Germinal center (tissue), 1 donor: Measurements from ENCODE around the gene STING1.
"Not testable (repeated sequence)": the region's sequence is repeated elsewhere in the genome, so short reads cannot be mapped to it uniquely, and the experiment has no call there.

Source experiments
- DNase-seq: peaks from one replicate; pipeline ENCODE4 v3.0.0; 2012; ENCODE audit warnings: mixed read lengths, low spot score

The STING1 gene

DNA sequence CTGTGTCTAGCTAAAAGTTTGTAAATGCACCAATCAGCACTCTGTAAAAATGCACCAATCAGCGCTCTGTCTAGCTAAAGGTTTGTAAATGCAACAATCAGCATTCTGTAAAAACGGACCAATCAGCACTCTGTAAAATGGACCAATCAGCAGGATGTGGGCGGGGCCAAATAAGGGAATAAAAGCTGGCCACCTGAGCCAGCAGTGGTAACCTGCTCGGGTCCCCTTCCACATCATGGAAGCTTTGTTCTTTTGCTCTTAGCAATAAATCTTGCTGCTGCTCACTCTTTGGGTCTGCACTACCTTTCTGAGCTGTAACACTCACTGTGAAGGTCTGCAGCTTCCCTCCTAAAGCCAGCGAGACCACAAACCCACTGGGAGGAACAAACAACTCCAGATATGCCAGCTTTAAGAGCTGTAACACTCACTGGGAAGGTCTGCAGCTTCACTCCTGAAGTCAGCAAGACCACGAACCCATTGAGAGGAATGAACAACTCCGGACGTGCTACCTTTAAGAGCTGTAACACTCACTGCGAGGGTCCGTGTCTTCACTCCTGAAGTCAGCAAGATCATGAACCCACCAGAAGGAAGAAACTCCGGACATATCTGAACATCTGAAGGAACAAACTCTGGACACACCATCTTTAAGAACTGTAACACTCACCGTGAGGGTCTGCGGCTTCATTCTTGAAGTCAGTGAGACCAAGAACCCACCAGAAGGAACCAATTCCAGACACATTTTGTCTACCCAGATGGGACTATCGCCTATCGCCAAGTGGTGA, 20.7 kb upstream of the STING1 start:
- DNase-seq, result not testable (repeated sequence)

- DNase-seq, result no peak
These were observed 18.8 kb upstream of the STING1 start for GRCh38 chr5:139501381-139501780.

DNA sequence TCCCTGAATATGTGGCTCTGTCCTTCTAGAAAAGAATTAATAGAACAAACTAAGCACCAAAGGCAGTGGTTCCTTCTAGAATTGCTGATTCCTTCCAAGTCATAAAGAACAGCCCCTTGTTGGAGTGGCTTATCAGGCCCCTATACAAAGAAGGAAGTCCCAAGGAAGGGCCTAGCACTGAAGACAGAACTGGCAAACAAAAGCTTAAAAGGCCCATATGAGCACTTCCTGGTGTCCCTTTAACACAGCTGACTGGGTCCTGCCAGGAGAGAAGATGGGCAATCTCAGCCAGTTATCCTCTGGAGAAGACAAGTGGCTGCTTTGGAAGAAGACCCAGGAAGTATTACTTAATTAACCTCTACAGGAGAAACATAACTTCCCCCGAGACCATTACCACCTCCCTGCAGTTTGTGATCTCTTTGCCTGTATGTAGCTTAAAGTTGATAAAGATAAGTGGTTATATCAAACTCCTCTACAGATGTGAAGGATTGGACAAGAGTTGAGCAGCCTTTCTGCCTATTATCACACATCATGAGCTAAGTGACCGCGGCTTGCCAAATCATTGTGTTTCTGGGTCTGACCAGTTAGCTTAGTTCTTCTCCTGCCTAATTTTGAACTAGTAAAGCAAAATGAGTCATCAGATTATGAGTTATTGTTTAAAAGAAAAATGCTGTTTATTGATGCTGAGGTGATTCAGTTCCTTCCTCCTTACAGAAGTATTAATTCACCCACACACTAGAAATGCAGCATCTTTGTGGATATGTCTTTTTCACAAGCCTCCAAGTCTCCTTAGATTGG, 13.3 kb upstream of the STING1 start:
- DNase-seq, result no peak

DNA sequence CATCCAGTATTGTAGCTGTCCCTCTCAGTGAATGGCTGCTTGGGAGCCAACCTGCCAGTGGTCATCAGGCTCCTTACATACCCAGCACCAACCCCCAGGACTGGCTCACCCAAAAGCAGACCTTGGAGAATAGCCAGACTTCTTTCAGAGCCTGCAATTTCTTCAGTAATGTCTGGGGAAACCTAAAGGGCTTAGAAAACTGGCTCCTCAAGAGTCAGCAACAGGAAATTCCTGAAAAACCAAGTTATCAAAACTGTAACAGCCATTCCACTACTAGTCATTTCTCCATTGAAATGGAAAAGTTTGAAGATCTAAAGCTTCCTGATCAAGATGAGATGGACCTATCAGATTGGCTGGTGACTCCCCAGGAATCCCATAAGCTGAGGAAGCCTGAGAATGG, 12.3 kb upstream of the STING1 start:
- no peak for DNase-seq

- no peak for DNase-seq
These were observed 11.7 kb upstream of the STING1 start for GRCh38 chr5:139494256-139494655.

GRCh38 chr5:139492700-139493192, 10.2 kb upstream of the STING1 start:
- DNase-seq, result no peak

DNA sequence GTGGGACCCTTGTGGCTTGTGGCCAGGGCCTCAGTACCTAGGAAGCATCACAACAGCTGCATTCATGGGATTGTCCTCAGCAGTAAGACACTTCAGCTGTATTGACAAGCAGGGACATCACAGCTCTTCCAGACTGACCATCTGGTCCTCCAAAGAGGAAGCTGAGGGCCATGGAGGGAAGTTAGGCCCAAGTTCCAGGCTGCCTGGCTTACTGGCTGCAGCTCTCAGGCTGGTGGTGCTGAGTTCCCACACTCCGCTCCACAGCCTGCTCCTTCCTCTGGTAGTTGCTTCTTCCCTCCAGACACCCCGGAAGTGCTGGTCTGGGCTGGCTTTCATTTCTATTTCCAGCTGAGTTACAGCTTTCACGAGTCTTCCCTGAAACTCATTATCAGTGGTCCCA, 5.7 kb upstream of the STING1 start:
- no peak for DNase-seq

DNA sequence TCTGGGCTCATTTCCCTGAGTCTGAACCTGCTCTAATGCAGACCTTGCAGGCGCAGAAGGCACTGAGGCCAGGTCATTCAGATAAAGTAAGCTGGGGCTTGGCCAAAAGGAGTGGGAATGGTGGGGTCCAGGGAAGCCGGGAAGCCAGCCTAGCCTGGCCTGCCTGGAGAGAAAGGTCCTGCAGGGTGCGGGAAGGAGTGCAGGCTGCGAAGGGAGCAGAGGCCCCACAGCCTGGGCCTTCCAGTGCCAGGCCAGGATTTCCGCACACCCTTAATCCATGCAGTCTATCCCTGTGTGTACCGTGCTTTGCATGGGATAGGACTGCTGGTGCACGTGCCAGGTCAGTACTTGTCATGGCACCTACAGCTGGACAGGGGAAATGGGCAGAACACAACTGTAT, 3.6 kb upstream of the STING1 start:
- no peak for DNase-seq

DNA sequence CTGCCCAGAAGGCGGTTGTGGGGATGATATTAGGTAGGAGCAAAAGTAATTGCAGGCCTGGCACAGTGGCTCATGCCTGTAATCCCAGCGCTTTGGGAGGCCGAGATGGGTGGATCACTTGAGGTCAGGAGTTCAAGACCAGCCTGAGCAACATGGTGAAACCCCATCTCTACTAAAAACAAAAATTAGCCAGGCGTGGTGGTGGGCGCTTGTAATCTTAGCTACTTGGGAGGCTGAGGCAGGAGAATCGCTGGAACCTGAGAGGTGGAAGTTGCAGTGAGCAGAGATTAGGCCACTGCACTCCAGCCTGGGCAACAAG, 291 bp upstream of the STING1 start:
- DNase-seq, result not testable (repeated sequence)

GRCh38 chr5:139481580-139482049, 943 bp downstream of the STING1 start:
- DNase-seq, result no peak

DNA sequence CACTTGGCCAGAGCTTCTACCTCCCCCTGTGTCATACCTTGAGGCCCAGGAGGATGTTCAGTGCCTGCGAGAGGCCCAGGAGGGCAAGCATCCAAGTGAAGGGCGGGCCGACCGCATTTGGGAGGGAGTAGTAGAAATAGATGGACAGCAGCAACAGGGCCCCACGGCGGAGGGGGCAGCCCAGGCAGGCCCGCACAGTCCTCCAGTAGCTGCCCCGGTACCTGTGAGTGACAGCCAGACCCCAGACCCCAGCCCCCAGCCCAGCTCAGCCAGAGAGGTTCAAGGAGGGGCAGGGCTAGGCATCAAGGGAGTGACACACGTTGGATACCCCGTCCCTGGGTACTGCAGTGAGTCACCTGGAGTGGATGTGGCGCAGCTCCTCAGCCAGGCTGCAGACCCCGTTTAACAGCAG, 1.4 kb downstream of the STING1 start:
- no peak for DNase-seq

GRCh38 chr5:139479729-139480128, 2.8 kb downstream of the STING1 start:
- DNase-seq, result not testable (repeated sequence)

GRCh38 chr5:139478657-139479423, 3.7 kb downstream of the STING1 start:
- DNase-seq, result not testable (repeated sequence)

DNA sequence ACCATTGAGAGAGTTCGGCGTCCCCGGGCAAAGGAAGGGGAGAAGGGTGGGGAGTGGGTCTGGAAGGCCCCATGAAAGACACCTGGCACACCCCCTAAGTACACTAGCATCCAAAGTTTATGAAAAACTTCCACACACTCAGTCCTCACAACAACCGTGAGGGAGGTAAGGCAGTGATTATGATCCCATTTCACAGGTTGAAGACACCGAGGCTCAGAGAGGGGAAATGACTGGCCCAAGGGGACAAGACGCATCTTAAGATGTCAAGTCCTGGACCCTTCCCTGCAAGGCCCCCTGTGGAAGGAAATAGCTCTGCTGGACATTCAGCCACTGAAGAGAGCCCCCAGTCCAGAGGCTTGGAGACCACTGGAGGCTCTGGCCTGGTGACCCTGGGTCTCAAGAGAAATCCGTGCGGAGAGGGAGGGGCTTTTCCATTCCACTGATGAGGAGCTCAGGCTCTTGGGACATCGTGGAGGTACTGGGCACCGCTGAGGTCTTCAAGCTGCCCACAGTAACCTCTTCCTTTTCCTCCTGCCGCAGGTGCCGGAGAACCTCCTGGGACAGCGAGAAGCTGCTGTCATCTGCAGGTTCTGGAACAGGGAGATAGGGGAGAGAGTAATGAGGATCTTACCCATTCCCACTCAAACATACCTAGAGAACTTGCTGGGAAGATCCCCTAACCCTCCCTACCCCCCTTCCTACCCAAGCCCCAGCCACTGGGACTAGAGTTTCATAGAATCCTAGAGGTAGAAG, 6.5 kb downstream of the STING1 start:
- DNase-seq, result no peak

- DNase-seq, result no peak
These were observed 7.4 kb downstream of the STING1 start for GRCh38 chr5:139474890-139475791.

DNA sequence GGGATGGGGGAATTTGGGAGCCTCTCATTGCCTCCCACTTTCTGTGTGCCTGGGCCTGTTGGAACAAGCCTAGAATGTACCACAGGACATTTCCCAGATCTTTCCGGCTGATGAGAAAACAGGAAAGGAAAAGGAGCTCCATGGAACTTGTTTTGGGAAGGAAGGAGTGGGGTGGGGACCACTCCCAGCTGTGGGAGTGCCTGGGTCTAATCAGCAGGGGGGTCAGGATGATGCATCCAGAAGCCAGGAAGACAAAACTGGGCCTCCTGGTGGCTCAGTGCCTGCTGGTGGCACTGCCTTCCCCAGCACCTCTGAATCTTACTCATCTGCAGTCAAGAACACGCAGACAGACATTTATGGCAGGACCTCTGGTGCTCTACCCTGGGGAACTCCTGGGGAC, 9.0 kb downstream of the STING1 start:
- no peak for DNase-seq

DNA sequence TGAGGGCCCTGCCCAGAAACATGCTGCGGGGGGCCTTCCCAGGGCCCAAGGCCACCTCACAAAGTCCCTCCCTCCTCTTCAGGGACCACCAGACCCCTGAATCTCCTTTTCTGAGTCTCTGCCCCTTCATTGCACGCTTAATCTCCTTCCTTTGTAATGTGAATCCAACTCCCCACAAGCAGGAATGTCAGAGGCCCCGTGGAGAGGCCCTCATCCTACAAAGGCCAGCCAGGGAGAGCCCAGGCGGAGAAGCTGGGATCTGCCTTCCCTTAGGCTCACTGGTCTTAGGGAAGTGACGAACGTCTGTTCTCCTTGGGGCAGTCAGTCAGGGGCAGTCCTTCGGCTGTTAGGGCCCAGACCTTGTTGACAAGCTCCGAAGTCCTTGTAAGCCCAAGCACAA, 9.5 kb downstream of the STING1 start:
- DNase-seq, result no peak

GRCh38 chr5:139472386-139473030, 10.1 kb downstream of the STING1 start:
- no peak for DNase-seq

- no peak for DNase-seq
These were observed 11.7 kb downstream of the STING1 start, which contains the start of gene SMIM33 for GRCh38 chr5:139470821-139471300. TSS of gene SMIM33 (plus strand) at chr5:139471004. CDS start at chr5:139471122, 118 bp downstream.

DNA sequence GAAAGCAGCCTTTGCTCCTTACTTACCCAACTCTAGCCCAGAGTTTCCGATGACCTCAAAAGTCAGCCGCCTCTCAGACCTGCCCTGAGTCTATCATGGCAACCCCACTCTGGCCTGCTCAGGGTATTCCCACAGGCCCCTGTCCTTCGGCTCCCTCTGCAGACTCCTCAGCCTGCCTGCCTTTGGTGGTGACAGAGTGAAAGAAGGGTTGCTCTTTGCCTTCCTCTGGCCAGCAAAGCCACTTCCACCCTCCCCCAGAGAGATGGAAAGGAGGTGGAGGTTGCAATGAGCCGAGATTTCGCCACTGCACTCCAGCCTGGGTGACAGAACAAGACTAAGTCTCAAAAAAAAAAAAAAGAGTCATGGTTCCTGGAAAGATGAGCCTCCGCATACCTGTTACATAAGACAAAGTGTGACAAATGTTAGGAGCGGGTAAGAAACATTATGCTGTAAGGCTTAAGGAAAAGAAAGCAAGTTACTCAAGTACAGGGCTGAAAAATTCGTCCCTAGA, 14.1 kb downstream of the STING1 start:
- no peak for DNase-seq
